Activated naive CD4-positive, alpha-beta T cell treated with anti-CD3 and anti-CD28 coated beads for 36 hours (primary cell): ENCODE data around the gene FKBP1A. TPM values are rescaled to one million over a fixed set of nuclear protein-coding genes. Genes with fewer than 3 reads are reported as not detected.
"Not testable (repeated sequence)": the region's sequence is repeated elsewhere in the genome, so short reads cannot be mapped to it uniquely, and the experiment has no call there.

ENCODE experiments used
- CTCF ChIA-PET: fragments of 350-600 bp; sonication (Branson Sonifier 250); formaldehyde crosslinking; loops from one replicate; lab custom pipeline; 2021; ENCODE audit warnings: antibody characterized with exemption; lab: Charles Lee
- DNase-seq: peaks from one replicate; pipeline ENCODE4 v3.0.0-alpha.2; 2020
- H3K27ac Mint-ChIP-seq: one replicate; pipeline ENCODE4 v1.8.0; 2021; ENCODE audit warnings: mild to moderate bottlenecking, mixed read lengths
- H3K27me3 Mint-ChIP-seq: one replicate; pipeline ENCODE4 v1.8.0; 2021; ENCODE audit warnings: low read depth, mixed read lengths
- H3K36me3 Mint-ChIP-seq: one replicate; pipeline ENCODE4 v1.8.0; 2021; ENCODE audit warnings: low read depth, mixed read lengths
- H3K4me1 Mint-ChIP-seq: one replicate; pipeline ENCODE4 v1.8.0; 2021; ENCODE audit warnings: low read depth, mixed read lengths
- H3K4me3 Mint-ChIP-seq: one replicate; pipeline ENCODE4 v1.8.0; 2021; ENCODE audit warnings: mild to moderate bottlenecking, moderate library complexity, mixed read lengths
- H3K9me3 Mint-ChIP-seq: one replicate; pipeline ENCODE4 v1.8.0; 2021; ENCODE audit warnings: mixed read lengths
- intact Hi-C: fragments of 100-400 bp; cut with micrococcal nuclease; formaldehyde crosslinking; loops from one replicate; pipeline ENCODE4 v1.15.1; 2023
- total RNA-seq, 2 experiments: library from RNA; stranded (reverse); gene quantifications; one replicate each; pipeline ENCODE4 v1.2.3, GENCODE V29; 2021

Gene FKBP1A
- total RNA-seq, 2 experiments from 2014 or later, result 232 to 237 TPM

DNA sequence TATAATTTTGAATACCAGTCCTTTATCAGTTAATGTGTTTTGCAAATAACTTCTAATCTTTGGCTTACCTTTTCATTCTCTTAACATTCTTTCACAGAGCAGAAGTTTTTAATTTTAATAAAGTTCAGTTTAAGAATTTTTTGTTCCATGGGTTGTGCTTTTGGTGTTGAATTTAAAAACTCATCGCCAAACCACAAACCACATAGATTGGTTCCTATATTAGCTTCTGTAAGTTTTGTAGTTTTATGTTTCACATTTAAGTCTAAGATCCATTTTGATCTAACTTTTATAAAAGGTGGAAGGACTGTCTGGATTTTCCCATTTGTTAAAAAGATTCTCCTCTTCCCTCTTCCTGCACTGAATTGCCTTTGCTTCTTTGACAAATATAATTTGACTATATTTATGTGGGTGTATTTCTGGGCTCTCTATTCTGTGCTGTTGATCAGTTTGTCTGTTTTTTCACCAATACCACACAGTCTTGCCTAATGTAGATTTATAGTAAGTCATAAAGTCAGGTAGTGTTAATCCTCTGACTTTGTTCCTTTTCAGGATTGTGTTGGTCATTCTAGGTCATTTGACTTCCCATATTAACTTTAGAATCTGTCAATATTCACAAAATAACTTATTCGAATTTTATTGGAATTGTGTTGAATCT lies 46.4 kb downstream of the FKBP1A start:
- Mint-ChIP-seq H3K4me1 (peaks cover 33% of the 10 kb centered on the region), H3K36me3 (peaks cover 23% of the 10 kb centered on the region), H3K4me3 (no peak overlapping the region), H3K27me3 (no peaks in the 10 kb centered on the region), H3K9me3 (peaks cover 15% of the 10 kb centered on the region), H3K27ac (no peak overlapping the region)
- intact Hi-C loops, result no loop called here
- DNase-seq, result no peak
- CTCF ChIA-PET, result no interaction called here

DNA sequence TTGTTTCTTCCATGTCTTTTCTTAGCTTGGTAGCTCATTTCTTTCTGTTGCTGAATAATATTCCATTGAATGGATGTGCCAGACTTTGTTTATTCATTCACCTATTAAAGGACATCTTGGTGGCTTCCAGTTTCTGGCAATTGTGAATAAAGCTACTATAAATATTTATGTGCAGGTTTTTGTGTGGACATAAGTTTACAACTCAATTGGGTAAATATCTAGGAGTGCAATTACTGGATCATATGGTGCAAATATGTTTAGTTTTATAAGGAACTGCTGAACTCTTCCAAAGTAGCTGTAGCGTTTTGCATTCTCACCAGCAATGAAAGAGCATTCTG lies 47.1 kb downstream of the FKBP1A start:
- H3K27ac Mint-ChIP-seq, result no peak overlapping the region
- no peaks in the 10 kb centered on the region for H3K27me3 Mint-ChIP-seq
- CTCF ChIA-PET, result no interaction called here
- no peak for DNase-seq
- intact Hi-C loops, result loop anchor here (1.0 kb wide), 1 partner anchor 9 kb away; no protein-coding TSS in a partner anchor
- H3K36me3 Mint-ChIP-seq, result peaks cover 16% of the 10 kb centered on the region
- no peak overlapping the region for H3K4me3 Mint-ChIP-seq
- H3K9me3 Mint-ChIP-seq, result peaks cover 15% of the 10 kb centered on the region
- peaks cover 29% of the 10 kb centered on the region for H3K4me1 Mint-ChIP-seq

DNA sequence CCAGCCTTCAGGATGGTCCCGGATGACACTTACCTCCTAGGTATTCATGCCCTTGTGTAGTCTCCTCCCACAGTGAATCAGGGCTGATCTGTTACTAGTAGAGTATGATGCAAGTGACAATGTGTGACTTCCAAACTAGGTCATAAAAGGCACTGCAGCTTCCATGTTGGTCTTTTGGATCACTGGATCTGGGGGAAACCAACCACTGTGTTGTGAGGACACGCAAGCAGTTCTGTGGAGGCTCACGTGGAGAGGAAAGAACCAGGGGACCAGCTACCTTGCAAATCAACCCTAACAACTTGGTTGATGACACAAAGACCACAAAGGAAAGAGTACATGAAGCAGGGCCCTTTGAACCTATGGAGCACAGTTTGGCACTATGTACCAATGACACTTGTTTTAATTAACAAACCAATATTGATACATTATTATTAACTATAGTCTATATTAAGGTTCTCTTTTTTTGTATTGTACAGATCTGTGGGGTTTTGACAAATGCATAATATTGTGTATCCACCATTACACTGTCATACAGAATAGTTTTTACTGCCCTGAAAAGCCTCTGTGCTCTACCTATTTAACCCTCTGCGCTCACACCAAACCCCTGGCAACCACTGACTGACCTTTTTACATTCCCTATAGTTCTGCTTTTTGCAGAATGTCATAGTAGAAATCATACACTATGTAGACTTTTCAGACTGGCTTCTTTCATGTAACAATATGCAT lies 47.7 kb downstream of the FKBP1A start:
- no peaks in the 10 kb centered on the region for H3K27me3 Mint-ChIP-seq
- no peak overlapping the region for H3K27ac Mint-ChIP-seq
- H3K4me3 Mint-ChIP-seq, result no peak overlapping the region
- H3K36me3 Mint-ChIP-seq, result peaks cover 11% of the 10 kb centered on the region
- intact Hi-C loops, result loop anchor here (1.0 kb wide), 1 partner anchor 9 kb away; no protein-coding TSS in a partner anchor
- H3K4me1 Mint-ChIP-seq, result peaks cover 26% of the 10 kb centered on the region
- no peak for DNase-seq
- H3K9me3 Mint-ChIP-seq, result peaks cover 15% of the 10 kb centered on the region
- CTCF ChIA-PET, result interaction anchor here (0.7 kb wide), 2 partner anchors 9 to 13 kb away, joined by 3 read pairs; no protein-coding TSS in a partner anchor

DNA sequence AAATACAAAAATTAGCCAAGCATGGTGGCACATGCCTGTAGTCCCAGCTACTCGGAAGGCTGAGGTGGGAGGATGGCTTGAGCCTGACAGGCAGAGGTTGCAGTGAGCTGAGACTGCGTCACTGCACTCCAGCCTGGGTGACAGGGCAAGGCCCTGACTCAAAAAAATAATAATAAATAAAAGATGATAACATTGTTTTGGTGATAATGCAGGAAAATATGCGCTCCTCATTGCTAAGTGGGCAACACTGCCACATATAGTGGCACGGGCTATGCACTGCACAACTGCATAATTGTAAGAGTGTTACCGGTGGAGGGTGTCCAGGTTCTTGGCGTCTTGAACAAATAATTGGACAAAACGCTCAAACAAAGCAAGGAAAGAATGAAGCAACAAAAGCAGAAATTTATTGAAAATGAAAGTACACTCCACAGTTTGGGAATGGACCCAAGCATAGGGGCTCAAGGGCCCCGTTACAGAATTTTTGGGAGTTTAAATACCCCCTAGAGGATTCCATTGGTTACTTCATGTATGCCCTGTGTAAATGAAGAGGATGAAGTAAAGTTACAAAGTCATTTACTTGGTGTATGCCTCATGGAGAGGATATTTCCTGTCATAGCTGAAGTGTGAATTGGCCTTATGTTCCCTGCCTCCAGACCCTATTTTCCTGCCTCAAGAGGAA lies 49.3 kb downstream of the FKBP1A start:
- H3K36me3 Mint-ChIP-seq, intact Hi-C loops, H3K27me3 Mint-ChIP-seq, H3K27ac Mint-ChIP-seq, DNase-seq, H3K4me3 Mint-ChIP-seq: not testable (repeated sequence)
- peaks cover 26% of the 10 kb centered on the region for H3K4me1 Mint-ChIP-seq
- CTCF ChIA-PET, result interaction anchor here (0.7 kb wide), 1 partner anchor 13 kb away, joined by 3 read pairs; no protein-coding TSS in a partner anchor
- H3K9me3 Mint-ChIP-seq, result peaks cover 12% of the 10 kb centered on the region

DNA sequence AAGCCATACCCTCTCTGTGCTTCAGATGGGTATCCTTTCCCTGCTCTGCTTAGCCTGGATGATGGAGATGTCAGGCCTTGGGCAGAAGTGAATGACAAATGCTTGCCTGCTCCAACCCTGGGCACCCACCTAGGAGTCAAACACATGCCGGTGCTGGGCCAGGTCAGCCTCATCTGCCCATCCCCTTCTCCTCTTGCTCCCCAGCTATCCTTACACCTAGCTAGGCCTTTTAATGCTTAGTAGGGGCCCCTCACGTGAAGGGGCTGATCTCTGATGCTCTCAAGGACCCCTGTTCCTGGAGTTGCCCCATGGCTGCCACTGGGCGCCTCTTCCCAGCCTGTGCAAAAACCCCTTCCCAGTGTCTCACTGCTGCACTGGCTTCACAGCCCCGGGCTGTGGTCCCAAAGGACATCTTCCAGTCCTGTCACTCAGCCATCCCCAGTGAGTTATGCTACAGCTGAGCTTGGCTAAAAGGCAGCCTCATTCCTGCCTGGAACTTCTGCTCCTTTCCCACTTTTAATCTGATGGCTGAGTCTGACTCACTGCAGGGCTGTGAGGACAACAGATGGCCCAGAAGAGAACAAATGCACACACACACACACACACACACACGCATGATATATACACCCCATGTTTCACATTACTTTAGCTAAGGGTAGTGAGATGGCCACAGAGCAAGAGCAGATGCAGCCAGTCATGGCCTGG lies 51.1 kb downstream of the FKBP1A start:
- no peak for DNase-seq
- peaks cover 27% of the 10 kb centered on the region for H3K4me1 Mint-ChIP-seq
- H3K4me3 Mint-ChIP-seq, result no peak overlapping the region
- intact Hi-C loops, result no loop called here
- H3K9me3 Mint-ChIP-seq, result no peaks in the 10 kb centered on the region
- CTCF ChIA-PET, result no interaction called here
- no peaks in the 10 kb centered on the region for H3K36me3 Mint-ChIP-seq
- no peaks in the 10 kb centered on the region for H3K27me3 Mint-ChIP-seq
- H3K27ac Mint-ChIP-seq, result no peak overlapping the region

DNA sequence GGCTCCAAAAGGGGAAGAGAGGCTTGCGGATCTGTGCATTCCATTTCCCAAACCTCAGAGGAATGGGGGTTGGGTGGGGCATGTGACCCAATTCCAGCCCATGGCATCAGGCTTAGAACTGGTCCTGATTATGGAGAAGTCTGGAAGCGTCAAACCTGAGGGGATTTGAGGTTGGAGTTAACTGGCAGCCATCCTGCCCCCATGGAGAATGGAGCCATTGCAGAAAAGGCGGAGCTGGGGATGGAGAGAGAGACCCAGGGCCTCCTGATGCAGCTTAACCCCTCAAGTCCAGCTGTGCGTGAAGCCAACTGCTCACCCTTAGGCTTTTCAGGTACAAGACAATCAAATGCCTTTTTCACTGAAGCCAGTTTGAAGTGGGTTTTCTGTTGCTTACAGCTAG lies 54.1 kb downstream of the FKBP1A start:
- intact Hi-C loops, result no loop called here
- CTCF ChIA-PET, result no interaction called here
- peaks cover 23% of the 10 kb centered on the region for H3K4me1 Mint-ChIP-seq
- no peak overlapping the region for H3K27ac Mint-ChIP-seq
- no peaks in the 10 kb centered on the region for H3K27me3 Mint-ChIP-seq
- H3K4me3 Mint-ChIP-seq, result no peak overlapping the region
- H3K36me3 Mint-ChIP-seq, result peaks cover 6% of the 10 kb centered on the region
- no peaks in the 10 kb centered on the region for H3K9me3 Mint-ChIP-seq
- DNase-seq, result no peak

DNA sequence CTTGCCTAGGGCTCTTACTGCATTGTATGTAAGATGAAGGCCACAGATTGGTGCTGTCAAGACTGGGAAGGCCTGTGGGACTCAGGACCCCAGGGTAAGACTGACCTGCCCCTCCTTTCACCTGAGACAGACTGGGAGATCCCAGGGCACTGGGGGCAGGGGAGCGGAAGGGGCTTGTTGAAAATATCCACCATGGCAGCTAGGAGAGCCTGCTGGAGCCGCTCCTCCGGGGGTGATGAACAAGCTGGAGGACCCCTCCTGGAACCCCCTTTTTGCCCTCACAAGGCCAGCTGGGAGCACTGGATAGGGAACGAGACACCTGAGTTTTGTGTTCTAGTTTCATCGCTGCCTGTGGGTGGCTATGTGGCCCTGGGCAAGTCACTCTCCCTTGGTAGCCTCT lies 54.8 kb downstream of the FKBP1A start:
- intact Hi-C loops, result no loop called here
- no peak overlapping the region for H3K4me3 Mint-ChIP-seq
- CTCF ChIA-PET, result no interaction called here
- no peak for DNase-seq
- H3K9me3 Mint-ChIP-seq, result no peaks in the 10 kb centered on the region
- H3K27ac Mint-ChIP-seq, result no peak overlapping the region
- H3K4me1 Mint-ChIP-seq, result peaks cover 26% of the 10 kb centered on the region
- no peaks in the 10 kb centered on the region for H3K27me3 Mint-ChIP-seq
- peaks cover 6% of the 10 kb centered on the region for H3K36me3 Mint-ChIP-seq

DNA sequence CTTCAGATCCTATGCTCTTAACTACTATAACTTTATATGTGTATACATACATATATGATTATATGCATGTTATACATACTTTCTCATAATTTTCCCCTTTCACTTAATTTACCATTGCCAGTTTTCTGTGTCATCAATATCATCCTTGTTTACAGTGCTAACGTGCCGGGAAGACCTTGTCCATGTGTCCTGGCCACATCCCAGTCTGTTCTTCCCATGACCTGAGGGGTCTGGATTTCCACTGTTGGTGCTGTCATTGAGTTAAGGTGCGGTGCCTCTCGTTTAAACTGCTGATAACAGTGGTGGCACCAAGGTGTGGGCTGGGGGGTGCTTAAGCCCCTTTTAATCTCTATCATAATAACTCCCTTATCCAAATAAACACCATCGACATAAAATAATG lies 55.4 kb downstream of the FKBP1A start:
- no peak overlapping the region for H3K4me3 Mint-ChIP-seq
- H3K9me3 Mint-ChIP-seq, result no peaks in the 10 kb centered on the region
- peaks cover 10% of the 10 kb centered on the region for H3K36me3 Mint-ChIP-seq
- H3K27ac Mint-ChIP-seq, result no peak overlapping the region
- H3K27me3 Mint-ChIP-seq, result no peaks in the 10 kb centered on the region
- DNase-seq, result no peak
- CTCF ChIA-PET, result no interaction called here
- intact Hi-C loops, result no loop called here
- H3K4me1 Mint-ChIP-seq, result peaks cover 32% of the 10 kb centered on the region

DNA sequence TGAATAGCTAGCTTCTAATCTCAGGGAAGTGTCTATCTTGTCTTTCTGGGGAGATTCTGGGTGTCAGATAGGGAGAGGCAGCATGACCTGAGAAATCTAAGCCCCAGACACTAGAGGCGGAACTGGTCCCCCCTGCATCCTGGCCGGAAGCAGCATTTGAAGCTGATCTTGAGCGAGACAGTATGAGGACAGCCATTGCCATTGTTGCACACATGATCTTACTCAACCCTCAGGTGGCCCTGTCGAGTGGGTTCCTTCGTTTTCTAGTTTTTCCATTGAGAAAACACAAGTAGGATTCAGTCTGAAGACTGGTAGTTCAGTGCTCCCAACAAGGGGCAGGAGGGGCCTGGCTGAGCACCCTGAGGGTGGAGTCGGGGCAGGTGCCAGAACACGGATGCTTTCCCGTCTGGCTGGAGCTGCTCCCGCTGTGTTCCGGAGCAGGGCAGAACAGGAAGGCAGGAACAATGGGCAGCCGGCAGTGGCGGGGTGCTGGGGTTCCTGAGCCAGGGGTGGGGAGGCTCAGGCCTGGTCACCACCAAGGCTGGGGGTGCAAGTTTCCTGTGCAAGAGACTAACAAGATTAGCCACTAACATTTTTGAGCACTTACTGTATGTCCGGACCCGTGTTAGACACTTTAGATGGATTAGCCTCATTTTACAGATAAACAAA lies 56.0 kb downstream of the FKBP1A start:
- Mint-ChIP-seq H3K4me1 (peaks cover 35% of the 10 kb centered on the region), H3K36me3 (peaks cover 10% of the 10 kb centered on the region), H3K27me3 (no peaks in the 10 kb centered on the region), H3K27ac (peak overlapping the region; percentile 77), H3K4me3 (peak overlapping the region; percentile 1), H3K9me3 (no peaks in the 10 kb centered on the region)
- CTCF ChIA-PET, result interaction anchor here (1.1 to 1.4 kb wide), 2 partner anchors 22 to 131 kb away, joined by 3 read pairs; no protein-coding TSS in a partner anchor
- intact Hi-C loops, result no loop called here
- DNase-seq, result peak; percentile 30

DNA sequence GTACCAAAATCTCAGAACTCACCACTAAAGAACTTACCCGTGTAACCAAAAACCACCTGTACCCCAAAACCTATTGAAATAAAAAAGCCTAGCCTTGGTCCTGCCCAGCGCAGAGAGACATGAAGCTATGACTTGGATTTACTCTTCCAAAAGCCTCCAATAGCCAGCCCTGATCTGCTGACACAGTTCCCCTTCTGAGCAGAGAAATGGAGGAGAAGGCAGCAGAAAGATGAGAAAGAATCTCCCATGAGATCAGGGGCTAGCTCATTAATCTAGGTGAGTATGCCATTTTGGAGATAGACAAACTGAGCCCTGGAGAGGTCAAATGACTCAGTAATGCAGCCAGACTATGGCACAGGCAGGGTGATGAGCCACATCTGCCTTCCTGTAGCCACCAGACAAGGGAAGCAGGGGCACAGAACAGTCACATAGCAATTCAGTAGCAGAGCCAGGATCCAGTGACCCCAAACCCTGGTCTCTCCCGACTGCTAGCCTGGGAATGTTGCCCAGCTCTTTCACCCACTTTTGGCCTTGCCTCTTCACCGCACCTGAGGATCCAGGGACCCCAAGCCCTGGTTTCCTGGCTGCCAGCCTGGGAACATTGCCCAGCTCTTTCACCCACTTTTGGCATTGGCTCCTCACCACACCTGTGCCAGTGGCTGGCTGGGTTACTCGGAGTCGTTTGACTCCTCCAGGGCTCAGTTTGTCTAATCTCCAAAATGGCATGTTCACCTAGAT lies 56.7 kb downstream of the FKBP1A start:
- CTCF ChIA-PET, result interaction anchor here (0.6 to 1.4 kb wide), 5 partner anchors 9 to 131 kb away, joined by 3 to 4 read pairs (median 3); no protein-coding TSS in a partner anchor
- H3K36me3 Mint-ChIP-seq, result peaks cover 14% of the 10 kb centered on the region
- no peaks in the 10 kb centered on the region for H3K27me3 Mint-ChIP-seq
- H3K27ac Mint-ChIP-seq, result peak overlapping the region; percentile 77
- intact Hi-C loops, result no loop called here
- no peaks in the 10 kb centered on the region for H3K9me3 Mint-ChIP-seq
- H3K4me1 Mint-ChIP-seq, result peaks cover 39% of the 10 kb centered on the region
- H3K4me3 Mint-ChIP-seq, result peak overlapping the region; percentile 1
- DNase-seq, result peak; percentile 48

DNA sequence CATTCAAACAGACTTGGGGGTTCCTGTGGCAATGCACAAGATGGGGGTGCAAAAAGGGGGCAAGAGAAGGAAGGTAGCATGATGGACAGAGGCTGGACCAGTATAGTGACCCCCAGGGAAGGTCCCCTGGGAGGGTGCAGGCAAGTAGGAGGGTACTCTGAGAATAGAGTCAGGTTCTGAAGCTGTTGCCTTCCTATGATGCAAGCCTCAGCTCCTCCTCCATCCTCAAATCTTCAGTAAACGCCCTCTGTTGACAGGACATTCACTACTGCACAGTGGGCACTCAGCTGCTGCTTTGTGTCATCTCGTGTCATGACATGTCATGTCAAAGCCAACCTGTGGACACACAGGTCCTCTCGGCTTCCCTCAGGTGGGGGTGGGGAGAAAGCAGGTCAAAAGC lies 58.1 kb downstream of the FKBP1A start:
- Mint-ChIP-seq H3K4me1 (peaks cover 51% of the 10 kb centered on the region), H3K4me3 (no peak overlapping the region), H3K27ac (no peak overlapping the region), H3K36me3 (peaks cover 19% of the 10 kb centered on the region), H3K27me3 (no peaks in the 10 kb centered on the region), H3K9me3 (no peaks in the 10 kb centered on the region)
- DNase-seq, result no peak
- CTCF ChIA-PET, result no interaction called here
- intact Hi-C loops, result no loop called here
